H7 (cell line): ENCODE results near the gene PLAAT1. TPM values are rescaled to one million over a fixed set of nuclear protein-coding genes. Genes with fewer than 3 reads are reported as not detected.

Source experiments
- DNase-seq: peaks from one replicate; pipeline ENCODE4 v3.0.0; 2012
- H3K27me3 ChIP-seq: 2 replicates; pipeline ENCODE4 v1.6.0; 2011; ENCODE audit warnings: mild to moderate bottlenecking, low read length; ENCODE audit not compliant: control insufficient read depth, insufficient read depth
- H3K36me3 ChIP-seq: replicated peaks from 2 replicates; pipeline ENCODE4 v1.5.1; 2011; ENCODE audit warnings: low read length; ENCODE audit not compliant: control insufficient read depth, insufficient read depth
- H3K4me3 ChIP-seq: 2 replicates; pipeline ENCODE4 v1.5.1; 2011; ENCODE audit warnings: low read depth, mild to moderate bottlenecking, control low read depth, low read length, moderate library complexity; ENCODE audit not compliant: insufficient read depth
- total RNA-seq: library from RNA; depleted of rRNA; stranded (reverse); fragments of >200 nt; shearing (Covaris generic); gene quantifications from 2 replicates; pipeline ENCODE4 v1.2.3, GENCODE V29; 2014; rRNA removed

Gene PLAAT1
- total RNA-seq, 1 experiment from 2014 or later = 3.7 TPM

GRCh38 chr3:193295985-193296384 is 55.0 kb downstream of the PLAAT1 start:
- Histone ChIP-seq H3K36me3 (no peaks in the 10 kb centered on the region), H3K27me3 (no peaks in the 10 kb centered on the region), H3K4me3 (no peak overlapping the region)
- DNase-seq = no peak

DNA sequence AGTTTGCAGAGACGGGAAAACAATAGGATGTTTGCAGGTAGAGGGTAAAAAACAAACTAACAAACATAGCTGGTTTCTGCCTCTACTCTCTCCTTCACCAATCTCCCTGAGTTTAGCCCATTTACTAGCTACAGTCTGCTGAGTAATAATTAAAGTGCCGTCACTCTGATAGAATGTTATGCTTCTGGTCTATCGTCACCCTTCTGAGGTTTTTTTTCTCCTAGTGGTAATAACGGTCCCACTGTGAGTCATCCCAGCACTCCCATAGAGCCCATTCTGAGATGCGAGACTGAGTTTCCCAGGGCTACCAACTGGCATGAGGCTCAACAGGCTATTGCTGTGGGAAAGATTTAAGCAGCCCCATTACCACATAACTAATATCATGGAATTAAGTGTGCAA is 56.4 kb downstream of the PLAAT1 start:
- Histone ChIP-seq H3K4me3 (no peak overlapping the region), H3K27me3 (no peaks in the 10 kb centered on the region), H3K36me3 (no peaks in the 10 kb centered on the region)
- no peak for DNase-seq

DNA sequence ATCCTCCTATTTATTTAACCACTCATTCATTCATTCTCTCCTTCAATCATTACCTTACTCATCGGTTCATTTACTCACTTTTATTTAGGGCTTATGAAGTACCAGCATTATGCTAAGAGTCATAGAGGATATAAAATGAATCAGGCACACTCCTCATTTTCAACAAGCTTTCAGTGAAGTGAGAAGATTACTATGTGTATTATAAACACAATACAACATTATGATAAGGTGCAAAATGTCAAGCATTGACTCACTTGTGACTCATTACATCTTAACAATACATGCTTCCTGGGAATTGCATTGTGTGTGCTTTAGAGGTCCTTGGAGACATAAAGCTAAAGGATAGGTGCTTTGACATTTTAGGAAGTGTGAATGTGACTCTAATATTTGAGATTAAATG is 60.4 kb downstream of the PLAAT1 start:
- Histone ChIP-seq H3K27me3 (no peaks in the 10 kb centered on the region), H3K36me3 (no peaks in the 10 kb centered on the region), H3K4me3 (no peak overlapping the region)
- DNase-seq = no peak

DNA sequence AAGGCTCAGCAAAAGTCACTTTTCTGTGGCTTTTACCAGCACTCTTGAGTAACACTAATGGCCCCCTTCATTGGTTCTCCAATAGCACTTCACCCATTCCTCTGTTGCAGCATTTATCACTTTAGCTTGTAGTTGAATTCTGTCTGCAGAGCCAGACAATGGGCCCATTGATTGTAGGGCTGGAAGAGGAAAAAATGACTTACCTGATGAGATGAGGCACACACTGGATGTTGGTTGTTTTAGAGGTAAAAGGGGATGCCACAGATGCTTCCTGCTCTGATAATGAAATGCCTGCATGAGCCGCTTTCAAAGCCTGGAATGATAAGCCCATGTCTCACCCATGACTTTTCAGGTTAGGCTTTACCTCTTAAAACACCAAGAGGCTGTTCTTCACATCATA is 64.3 kb downstream of the PLAAT1 start:
- no peak for DNase-seq
- no peaks in the 10 kb centered on the region for H3K36me3 ChIP-seq
- H3K4me3 ChIP-seq = no peak overlapping the region

GRCh38 chr3:193310914-193311723 is 70.1 kb downstream of the PLAAT1 start:
- Histone ChIP-seq H3K27me3 (no peaks in the 10 kb centered on the region), H3K36me3 (no peaks in the 10 kb centered on the region), H3K4me3 (no peak overlapping the region)
- no peak for DNase-seq

More for the DNA sequence above, 64.3 kb downstream of the PLAAT1 start:
- H3K27me3 ChIP-seq = no peaks in the 10 kb centered on the region

- H3K36me3 ChIP-seq = no peaks in the 10 kb centered on the region
- H3K27me3 ChIP-seq = no peaks in the 10 kb centered on the region
- DNase-seq = no peak
- H3K4me3 ChIP-seq = no peak overlapping the region
Observed at GRCh38 chr3:193313061-193313958, 72.3 kb downstream of the PLAAT1 start.

DNA sequence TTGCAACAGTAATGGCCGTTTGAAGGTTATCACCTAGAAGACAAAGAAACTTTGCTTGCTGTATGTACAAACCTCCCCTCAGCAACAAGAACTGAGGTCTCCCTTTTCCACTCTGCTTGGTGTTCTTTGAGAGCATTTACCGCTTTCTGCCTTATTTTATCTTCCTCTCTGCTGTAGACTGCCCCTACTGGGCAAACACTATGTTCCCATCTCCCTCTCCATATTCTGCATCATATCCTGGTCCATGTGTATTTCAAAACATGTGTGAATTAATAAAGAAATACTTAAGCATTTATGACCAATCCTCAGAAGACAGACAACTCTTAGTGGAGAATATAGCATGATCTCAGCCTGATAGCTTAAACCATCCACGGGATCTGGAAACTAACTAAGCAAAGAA is 73.1 kb downstream of the PLAAT1 start:
- no peaks in the 10 kb centered on the region for H3K36me3 ChIP-seq
- no peak for DNase-seq
- H3K4me3 ChIP-seq = no peak overlapping the region
- no peaks in the 10 kb centered on the region for H3K27me3 ChIP-seq

DNA sequence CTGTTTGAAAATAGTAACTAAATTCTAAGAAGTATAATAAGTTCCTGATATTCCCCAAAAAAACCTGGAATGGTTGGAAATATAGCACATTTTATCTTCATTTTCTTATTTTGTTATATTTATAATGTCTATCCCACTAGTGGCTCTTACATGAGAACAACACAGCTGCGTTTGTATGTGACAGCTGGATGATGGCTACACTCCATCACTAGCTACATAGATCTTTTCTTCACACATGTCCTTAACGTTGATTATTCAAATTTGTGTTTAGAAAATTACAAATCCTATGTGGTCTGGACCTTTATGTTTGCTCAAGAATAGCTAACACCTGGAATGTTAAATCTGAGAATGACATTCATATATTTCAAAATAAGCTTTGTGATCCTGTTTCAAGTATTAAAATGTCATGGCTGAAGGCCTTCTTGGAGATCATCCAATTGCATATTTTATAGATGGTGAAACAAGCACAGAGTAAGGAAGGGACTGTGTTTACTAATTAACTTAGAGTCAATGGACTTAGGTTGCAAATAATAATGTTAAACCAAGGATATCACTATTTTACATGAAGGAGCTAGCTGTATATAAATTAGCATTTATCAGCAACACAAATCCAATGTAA is 76.8 kb downstream of the PLAAT1 start:
- Histone ChIP-seq H3K27me3 (no peaks in the 10 kb centered on the region), H3K4me3 (no peak overlapping the region), H3K36me3 (no peaks in the 10 kb centered on the region)
- no peak for DNase-seq

Other genes starting within 250 kb of the PLAAT1 start
- gene ATP13A5, start 137.5 kb downstream of the PLAAT1 start, total RNA-seq = 0.03 TPM in 1 of 2 replicates, not detected in the other